Measurements from ENCODE around the gene CSMD2.

DNA sequence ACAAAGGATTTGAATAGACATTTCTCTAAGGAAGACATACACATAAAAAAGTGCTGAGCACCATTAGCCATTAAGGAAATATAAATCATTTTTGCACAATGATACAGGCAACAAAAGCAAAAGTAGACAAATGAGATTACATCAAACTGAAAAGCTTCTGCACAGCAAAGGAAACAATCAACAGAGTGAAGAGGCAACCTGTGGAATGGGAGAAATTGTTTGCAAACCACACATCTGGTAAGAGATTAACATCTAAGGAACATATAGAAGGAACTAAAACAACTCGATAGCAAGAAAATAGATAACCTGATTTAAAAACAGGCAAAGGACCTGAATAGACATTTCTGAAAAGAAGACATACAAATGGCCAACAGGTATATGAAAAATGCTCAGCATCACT lies 635.1 kb downstream of the CSMD2 start:
- no peak for TF ChIP-seq POLR2AphosphoS5 (IDR thresholded peaks at IDR 0.05)
- TF ChIP-seq, protein P1, sequence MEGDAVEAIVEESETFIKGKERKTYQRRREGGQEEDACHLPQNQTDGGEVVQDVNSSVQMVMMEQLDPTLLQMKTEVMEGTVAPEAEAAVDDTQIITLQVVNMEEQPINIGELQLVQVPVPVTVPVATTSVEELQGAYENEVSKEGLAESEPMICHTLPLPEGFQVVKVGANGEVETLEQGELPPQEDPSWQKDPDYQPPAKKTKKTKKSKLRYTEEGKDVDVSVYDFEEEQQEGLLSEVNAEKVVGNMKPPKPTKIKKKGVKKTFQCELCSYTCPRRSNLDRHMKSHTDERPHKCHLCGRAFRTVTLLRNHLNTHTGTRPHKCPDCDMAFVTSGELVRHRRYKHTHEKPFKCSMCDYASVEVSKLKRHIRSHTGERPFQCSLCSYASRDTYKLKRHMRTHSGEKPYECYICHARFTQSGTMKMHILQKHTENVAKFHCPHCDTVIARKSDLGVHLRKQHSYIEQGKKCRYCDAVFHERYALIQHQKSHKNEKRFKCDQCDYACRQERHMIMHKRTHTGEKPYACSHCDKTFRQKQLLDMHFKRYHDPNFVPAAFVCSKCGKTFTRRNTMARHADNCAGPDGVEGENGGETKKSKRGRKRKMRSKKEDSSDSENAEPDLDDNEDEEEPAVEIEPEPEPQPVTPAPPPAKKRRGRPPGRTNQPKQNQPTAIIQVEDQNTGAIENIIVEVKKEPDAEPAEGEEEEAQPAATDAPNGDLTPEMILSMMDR (IDR thresholded peaks at IDR 0.05), result no peak
- no peak for TF ChIP-seq POLR2A (IDR thresholded peaks at IDR 0.05)
- TF ChIP-seq EP300 (IDR thresholded peaks at IDR 0.05; ENCODE audit: low read depth), result no peak

Measured in transverse colon (tissue), 4 donors.